Putamen (tissue), 1 donor: ENCODE measurements around the gene LINGO3.
A peak's percentile ranks its signal among the peaks of the same experiment; 100 is the strongest.

Experiments
- DNase-seq: peaks from one replicate; pipeline ENCODE4 v3.0.0-alpha.2; 2016; ENCODE audit warnings: low spot score

LINGO3 gene

GRCh38 chr19:2326699-2327360 lies 18.9 kb upstream of the LINGO3 start:
- DNase-seq, result no peak

DNA sequence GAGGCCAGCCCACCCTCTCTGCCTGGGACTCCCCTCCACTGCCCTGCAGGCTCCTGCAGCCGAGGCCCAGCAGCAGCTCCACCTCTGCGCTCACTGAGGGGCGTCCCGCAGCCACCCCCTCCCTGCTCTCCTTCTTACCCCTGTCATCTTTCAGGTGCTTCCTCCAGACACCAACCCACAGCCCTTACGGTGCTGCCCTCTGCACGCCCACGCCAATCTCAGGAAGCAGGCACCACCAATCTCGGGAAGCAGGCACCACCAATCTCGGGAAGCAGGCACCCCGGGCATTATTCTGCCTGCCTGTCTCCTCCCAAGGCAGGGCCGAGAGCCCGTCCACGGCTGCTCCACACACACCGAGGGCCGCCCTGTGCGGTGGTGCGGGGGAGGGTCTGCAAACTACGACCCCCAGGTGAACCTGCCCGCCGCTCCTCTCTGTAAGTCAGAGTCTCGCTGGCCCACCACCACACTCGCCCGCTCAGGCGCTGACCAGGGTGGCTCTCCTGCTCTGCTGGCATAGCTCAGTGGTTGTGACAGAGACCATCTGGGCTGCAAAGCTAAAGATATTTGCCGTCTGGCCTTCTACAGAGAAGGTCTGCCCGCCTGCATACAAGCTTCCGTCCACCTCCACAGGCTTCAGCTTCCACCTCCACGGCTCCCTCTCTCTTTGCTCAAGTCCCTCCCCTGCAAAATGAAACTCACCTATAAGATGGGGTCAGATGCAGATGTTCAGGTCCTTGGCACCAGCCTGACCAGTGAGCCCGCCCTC lies 17.5 kb upstream of the LINGO3 start:
- peak; percentile 58 for DNase-seq

- DNase-seq, result no peak
Measured at GRCh38 chr19:2324220-2324948, 16.4 kb upstream of the LINGO3 start.

DNA sequence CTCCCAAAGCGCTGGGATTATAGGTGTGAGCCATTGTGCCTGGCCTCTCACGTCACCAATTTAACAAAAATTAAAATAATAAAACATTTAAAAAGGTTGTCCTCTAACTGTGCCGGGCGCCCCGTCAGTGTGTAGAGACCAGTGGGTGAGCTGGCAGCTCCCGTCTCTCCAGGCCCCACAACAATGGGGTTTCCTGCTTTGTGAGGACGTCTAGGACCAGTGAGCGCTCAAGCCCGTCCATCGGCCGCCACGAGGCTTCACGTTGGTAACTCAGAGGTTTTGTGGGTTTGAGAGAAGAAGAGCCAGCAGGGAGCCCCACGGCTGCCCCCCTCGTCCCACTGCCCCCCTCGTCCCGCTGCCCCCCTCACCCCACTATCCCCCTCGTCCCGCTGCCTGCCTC lies 15.8 kb upstream of the LINGO3 start:
- no peak for DNase-seq

DNA sequence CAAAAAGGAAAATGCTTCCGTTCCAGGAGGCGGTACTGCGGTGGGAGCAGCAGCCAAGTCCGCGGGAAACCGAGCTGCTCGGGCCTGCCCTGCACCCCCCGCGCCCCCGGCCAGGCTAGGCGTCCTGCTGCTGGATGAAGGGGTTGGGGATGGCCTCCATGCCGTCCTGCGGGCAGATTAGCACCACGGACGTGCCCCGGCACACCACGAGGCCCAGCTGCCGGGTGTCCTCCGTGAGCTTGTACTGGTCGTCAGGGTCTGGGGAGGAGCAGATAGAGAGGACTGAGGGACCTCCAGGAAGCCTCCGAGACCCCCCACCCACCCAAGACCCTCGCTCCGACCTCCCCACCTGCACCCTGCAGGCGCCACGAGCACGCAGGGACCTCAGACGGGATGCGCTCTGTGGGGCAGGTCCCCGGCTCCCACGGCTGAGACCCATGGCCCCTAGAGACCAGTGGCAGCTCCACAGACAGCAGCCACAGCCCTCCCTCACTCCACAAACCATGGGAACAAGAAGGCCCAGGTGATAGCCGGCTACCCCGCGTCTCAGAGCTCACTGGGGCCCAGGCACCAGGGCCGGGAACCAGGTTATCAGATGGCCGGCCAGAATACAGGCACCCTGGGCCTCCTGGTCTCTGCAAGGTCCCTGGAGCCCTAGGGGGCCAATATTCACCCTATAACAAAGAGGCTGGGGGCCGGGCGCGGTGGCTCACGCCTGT lies 13.8 kb upstream of the LINGO3 start:
- no peak for DNase-seq

DNA sequence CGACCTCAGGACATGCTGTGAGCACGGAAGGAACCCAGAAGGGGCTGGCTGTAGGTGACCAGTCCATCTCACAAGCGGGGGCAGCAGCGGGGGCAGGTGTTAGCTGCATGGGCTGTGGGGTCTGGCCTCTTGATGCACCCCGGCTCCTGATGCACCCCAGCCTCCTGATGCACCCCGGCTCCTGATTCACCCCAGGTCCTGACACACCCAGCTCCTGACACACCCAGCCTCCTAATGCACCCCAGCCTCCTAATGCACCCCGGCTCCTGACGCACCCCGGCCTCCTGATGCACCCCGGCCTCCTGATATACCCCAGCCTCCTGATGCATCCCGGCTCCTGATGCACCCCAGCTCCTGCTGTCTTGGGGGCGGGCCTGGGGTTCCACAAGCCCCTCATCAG lies 13.0 kb upstream of the LINGO3 start:
- DNase-seq, result no peak

DNA sequence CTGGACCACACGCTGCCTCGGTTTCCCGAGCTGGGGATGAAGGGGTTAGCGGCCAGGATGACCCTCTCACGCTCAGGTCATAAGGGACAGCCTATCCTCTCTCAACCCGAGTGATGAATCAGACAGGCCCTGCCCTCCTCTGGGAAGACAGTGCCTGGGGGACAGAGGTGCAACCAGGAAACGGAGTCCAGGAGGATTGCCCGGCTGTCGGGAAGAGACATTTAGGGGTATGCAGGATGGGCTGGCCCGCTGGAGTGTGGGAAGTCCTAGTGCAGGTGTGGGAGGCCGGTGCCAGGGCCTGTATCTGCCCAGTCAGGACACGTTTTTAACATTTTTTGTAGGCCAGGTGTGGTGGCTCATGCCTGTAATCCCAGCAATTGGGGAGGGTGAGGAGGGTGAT lies 12.1 kb upstream of the LINGO3 start:
- no peak for DNase-seq

DNA sequence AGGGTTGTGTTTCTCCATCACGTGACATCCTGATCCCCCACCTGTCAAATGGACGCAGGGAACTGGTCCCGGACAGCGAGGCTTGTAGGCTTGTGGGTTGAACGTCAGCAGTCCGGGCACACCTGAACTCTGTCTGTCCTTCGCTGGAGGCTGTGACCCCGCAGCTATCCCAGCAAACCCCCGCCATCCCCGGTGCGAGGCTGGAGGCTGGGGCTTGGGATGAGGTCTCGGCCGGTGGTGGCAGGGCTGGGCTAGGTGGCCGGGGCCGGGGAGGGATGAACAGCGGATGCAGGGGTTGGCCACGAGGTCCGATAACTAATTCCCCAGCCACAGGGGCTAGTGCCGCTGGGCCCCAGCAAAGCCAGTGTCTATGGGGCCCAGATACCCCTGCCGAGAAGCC lies 11.6 kb upstream of the LINGO3 start:
- DNase-seq, result no peak

DNA sequence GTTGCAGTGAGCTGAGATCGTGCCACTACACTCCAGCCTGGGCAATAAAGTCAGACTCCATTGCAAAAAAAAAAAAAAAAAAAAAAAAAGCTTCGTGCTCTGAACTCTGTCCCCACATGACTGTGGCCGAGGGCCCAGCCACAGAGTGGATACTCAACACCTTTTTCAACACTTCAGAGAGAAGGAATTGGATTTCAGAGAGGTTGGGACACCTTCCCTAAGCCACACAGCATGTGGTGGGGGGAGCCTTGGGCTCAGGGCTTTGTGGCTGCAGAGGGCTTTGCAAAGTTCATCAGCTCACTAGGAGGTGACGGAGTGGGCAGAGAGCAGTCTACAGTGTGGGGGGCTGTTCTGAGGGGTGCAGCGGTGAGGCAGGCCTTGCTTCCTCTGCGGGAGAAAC lies 11.0 kb upstream of the LINGO3 start:
- DNase-seq, result no peak

DNA sequence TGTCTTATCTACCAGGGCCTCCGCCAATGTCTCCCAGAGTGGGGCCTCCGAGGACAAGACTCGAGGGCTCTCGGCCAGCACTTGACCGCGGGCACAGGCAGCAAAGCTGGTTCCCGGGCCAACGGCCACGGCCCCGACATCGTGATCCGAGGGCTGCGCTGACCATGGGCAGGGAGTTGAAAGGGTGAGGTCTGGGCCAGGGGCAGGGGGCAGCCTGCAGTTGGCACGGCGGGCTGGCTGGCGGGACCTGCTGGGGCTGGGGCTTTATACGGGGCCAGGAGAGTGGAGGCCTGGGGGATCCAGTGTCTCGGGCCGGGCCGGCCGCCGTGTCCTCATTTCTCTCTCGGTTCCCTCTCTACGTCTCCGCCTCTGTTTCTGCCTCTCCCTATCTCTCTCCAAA lies 9.8 kb upstream of the LINGO3 start:
- DNase-seq, result no peak

DNA sequence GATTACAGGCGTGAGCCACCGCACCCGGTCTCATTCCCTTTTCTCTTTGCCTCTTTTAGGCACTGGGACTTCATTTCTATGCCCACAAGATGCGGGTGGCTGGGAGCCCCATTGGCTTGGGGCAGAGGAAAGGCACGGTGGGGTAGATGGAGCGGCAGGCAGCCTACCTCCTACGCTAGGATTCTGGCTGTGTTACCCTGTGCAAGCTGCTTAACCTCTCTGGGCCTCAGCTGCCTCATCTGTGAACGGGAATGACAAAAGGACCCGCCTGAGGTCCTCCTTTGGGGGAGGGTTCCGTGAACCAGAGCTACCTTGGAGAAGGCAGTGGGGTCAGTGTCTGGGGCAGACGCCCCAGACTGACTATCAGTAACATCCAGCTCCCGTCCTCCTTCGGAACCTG lies 9.3 kb upstream of the LINGO3 start:
- no peak for DNase-seq

DNA sequence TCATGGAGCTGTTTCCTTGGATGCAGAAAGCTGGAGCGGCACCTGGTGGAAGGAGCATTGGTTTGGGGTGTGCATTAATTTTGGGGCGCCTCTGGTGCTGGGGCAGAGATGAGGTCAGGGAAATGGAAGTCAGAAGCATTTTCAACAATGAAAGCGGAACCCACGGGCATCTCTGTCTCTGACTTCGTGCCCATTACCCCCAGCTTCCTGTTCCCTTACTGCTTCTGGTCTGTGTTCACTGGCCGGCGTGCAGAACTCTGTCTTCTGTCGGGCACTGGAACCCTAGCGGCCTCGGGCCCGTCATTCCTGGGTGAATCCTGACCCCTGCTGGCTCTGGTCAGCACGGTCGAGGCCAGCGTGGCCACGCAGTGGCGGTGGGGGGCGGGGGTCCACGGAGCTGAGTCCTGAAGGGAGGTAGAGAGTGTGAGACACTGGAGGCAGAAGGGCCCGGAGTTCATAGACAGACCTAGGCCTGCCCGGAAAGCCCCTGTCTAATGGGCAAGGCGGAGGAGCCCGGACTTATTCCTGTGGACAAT lies 7.9 kb upstream of the LINGO3 start:
- DNase-seq, result peak; percentile 74

DNA sequence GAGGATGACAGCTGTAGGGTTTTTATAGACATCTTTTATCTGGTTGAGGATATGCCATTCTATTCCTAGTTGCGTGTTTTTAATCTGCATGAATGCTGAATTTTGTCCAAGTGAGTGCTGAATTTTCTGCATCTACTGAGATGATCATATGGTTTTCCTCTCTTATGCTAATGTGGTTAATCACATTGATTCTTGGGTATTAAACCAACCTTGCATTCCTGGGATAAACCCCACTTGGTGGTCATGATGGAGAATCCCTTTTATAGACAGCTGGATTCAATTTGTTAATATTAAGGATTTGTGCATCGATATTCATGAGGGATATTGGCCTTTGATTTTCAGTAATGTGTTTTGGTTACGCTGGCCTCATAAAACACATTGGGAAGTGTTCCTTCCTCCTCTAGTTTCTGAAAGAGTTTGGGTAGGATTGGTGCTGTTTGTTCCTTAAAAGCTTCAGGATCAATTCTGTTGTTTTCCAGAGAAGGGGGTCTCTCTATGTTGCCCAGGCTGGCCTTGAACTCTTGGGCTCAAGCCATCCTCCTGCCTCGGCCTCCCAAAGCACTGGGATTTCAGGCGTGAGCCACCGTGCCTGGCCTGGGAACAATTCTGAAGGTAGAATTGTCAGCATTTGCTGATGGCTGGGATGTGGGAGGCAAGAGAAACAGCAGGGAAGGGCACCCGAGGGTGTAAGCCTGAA lies 7.3 kb upstream of the LINGO3 start:
- DNase-seq, result no peak

GRCh38 chr19:2312820-2313501 lies 5.0 kb upstream of the LINGO3 start:
- DNase-seq, result no peak

- no peak for DNase-seq
Measured at GRCh38 chr19:2311093-2311492, 3.1 kb upstream of the LINGO3 start.

DNA sequence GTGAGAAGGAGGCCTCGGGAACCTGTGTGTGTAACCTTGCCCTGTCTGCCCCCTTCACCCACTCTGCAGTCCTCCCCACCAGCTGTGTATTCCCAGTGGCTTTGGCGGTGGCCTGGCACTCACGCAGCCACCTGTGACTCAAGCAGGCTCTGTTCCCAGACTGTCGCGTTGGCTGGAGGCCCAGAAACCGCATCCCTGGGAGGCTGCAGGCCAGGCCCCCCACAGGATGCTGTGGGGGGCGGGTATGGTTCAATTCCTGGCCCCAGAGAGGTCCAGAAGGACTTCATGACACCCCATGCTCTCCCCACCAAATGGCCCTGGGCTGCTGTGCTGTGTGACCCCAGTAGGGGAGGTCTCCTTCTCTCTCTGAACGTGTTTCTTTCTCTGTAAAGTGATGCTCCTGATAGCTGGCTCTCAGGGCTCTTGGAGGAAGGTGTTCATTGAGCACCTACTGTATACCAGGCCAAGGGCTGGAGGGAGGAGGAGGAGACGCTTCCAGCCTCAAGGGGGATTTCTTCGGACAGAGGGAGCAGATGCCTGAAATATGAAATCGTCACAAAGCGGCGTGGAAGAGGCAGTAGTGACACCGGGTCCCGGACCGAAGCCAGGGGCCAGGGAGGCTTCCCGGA lies 1.9 kb upstream of the LINGO3 start:
- DNase-seq, result no peak

DNA sequence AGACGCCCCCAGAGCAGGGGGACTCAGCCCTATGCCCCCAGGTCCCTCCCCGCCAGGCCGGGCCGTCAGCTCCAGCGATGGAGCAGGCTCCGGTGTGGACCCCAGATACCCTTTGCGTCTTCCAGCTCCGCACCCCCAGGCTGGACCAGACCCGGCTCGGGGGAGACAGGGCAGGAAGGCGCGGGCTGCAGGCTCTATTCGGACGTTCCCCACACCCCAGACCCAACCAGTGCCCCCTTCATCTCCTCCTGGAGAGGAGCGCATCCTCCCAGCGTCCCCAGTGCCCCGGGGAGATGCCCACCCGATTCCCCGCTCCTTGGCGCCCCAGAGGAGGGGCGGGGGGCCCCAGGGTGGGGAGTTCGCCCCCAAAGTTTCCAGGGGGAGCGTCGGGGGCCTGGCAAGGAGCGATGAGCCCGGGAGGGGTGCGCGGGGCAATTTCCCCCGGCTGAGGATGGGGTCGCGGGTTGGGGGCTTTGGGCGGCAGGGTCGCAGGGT lies 389 bp downstream of the LINGO3 start:
- no peak for DNase-seq

DNA sequence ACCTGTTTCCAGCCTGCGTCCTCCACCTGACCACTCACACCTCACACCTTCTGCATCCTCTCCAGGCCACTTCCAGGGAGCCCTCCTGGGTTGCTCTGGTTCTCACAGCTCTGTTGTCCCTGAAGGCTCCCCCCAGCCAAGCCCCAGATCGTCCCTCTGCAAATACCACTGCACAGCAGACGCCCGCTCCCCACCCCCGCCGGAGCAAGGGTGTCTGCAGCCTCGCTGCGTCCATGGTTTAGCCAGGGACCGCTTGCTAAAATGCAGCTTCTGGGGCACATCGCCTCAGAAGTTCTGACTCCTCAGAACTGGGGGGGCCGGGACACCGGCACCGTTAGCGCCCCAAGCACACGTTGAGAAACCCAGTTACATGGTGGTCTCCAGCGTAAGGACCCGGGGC lies 983 bp downstream of the LINGO3 start:
- DNase-seq, result no peak

- peak; percentile 84 for DNase-seq
Measured at GRCh38 chr19:2306281-2306806, 1.6 kb downstream of the LINGO3 start.
